CD4-positive, alpha-beta T cell treated with Interleukin-1 beta for 1 hour (primary cell): ENCODE data around the gene DPEP2.
"Not testable (repeated sequence)": the region's sequence is repeated elsewhere in the genome, so short reads cannot be mapped to it uniquely, and the experiment has no call there.

Source experiments
- DNase-seq, 2 donors: peaks; one replicate each; pipeline ENCODE4 v3.0.0-alpha.2; 2020 to 2022

DPEP2 gene

GRCh38 chr16:67998779-67999688 lies at the start of gene DPEP2:
Gene DPEP2 (minus strand): TSS chr16:67999484. CDS start chr16:67993212, 6,272 bp downstream.
- DNase-seq: peak; percentile 60 to 70

- no peak for DNase-seq
Observed at GRCh38 chr16:68047987-68048386, 48.7 kb upstream of the DPEP2 start.

- DNase-seq: no peak
Observed at GRCh38 chr16:68046106-68046505, 46.8 kb upstream of the DPEP2 start.

- no peak for DNase-seq
Observed at GRCh38 chr16:68041783-68042182, 42.5 kb upstream of the DPEP2 start.

GRCh38 chr16:68040506-68041288 lies 41.4 kb upstream of the DPEP2 start:
- DNase-seq: peak; percentile 89 to 92

- DNase-seq: no peak
Observed at GRCh38 chr16:68037841-68038597, 38.7 kb upstream of the DPEP2 start.

- no peak for DNase-seq
Observed at GRCh38 chr16:68035227-68035626, 35.9 kb upstream of the DPEP2 start.

GRCh38 chr16:68033101-68033500 lies 33.8 kb upstream of the DPEP2 start:
- no peak for DNase-seq

- no peak for DNase-seq
Observed at GRCh38 chr16:68031951-68032350, 32.7 kb upstream of the DPEP2 start.

- not testable (repeated sequence) for DNase-seq
Observed at GRCh38 chr16:68030108-68030507, 30.8 kb upstream of the DPEP2 start.

GRCh38 chr16:68028996-68029395 lies 29.7 kb upstream of the DPEP2 start:
- DNase-seq: no peak

- DNase-seq: peak; percentile 91 to 95
Observed at GRCh38 chr16:68022728-68023537, 23.6 kb upstream of the DPEP2 start, which contains the start of the genes DDX28 and DUS2. Gene DDX28 (minus strand): TSS chr16:68023232. CDS start chr16:68023202, 30 bp downstream. Gene DUS2 (plus strand): TSS chr16:68023284. CDS start chr16:68038024, 14,740 bp downstream.

- DNase-seq: no peak
Observed at GRCh38 chr16:68022278-68022727, 23.0 kb upstream of the DPEP2 start.

- no peak for DNase-seq
Observed at GRCh38 chr16:68021490-68021889, 22.2 kb upstream of the DPEP2 start.

- DNase-seq: no peak
Observed at GRCh38 chr16:68019167-68019680, 19.9 kb upstream of the DPEP2 start.

- no peak for DNase-seq
Observed at GRCh38 chr16:68015681-68016080, 16.4 kb upstream of the DPEP2 start, which contains the start of gene DPEP2NB. Gene DPEP2NB (minus strand): TSS chr16:68015911. CDS start chr16:68015770, 141 bp downstream.

GRCh38 chr16:68013440-68013839 lies 14.2 kb upstream of the DPEP2 start:
- DNase-seq: no peak

- not testable (repeated sequence) for DNase-seq
Observed at GRCh38 chr16:68009872-68010271, 10.6 kb upstream of the DPEP2 start.

GRCh38 chr16:68009157-68009735 lies 10.0 kb upstream of the DPEP2 start:
- no peak for DNase-seq

GRCh38 chr16:68005786-68006286 lies 6.6 kb upstream of the DPEP2 start:
- DNase-seq: peak; percentile 70 to 82

- DNase-seq: no peak
Observed at GRCh38 chr16:68005211-68005610, 5.9 kb upstream of the DPEP2 start.
